Measurements from ENCODE around the gene ARHGEF11.

DNA sequence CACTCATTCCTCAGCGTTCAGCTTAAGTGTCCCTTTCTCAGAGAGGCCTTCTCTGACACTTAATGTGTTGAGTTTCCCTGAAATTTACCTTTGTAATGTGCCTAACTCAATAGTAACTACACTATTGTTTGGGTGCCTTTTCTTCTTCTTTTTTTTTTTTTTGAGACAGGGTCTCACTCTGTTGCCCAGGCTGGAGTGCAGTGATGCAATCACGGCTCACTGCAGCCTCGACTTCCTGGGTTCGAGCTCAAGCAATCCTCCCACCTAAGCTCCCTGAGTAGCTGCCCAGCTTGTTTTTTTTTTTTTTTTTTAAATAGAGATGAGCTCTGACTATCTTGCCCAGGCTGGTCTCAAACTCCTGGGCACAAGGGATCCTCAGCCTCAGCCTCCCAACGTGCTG, 50.1 kb downstream of the ARHGEF11 start:
- TF ChIP-seq, protein P1, sequence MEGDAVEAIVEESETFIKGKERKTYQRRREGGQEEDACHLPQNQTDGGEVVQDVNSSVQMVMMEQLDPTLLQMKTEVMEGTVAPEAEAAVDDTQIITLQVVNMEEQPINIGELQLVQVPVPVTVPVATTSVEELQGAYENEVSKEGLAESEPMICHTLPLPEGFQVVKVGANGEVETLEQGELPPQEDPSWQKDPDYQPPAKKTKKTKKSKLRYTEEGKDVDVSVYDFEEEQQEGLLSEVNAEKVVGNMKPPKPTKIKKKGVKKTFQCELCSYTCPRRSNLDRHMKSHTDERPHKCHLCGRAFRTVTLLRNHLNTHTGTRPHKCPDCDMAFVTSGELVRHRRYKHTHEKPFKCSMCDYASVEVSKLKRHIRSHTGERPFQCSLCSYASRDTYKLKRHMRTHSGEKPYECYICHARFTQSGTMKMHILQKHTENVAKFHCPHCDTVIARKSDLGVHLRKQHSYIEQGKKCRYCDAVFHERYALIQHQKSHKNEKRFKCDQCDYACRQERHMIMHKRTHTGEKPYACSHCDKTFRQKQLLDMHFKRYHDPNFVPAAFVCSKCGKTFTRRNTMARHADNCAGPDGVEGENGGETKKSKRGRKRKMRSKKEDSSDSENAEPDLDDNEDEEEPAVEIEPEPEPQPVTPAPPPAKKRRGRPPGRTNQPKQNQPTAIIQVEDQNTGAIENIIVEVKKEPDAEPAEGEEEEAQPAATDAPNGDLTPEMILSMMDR (optimal IDR thresholded peaks at IDR 0.05 in 1 of 3, IDR thresholded peaks at IDR 0.05 in 1 of 3, conservative IDR thresholded peaks at IDR 0.05 in 1 of 3; ENCODE audit: extremely low read depth in 1 of 3, insufficient read depth in 2 of 3, low read length in 3 of 3) = no peak
- TF ChIP-seq EZH2 (IDR thresholded peaks at IDR 0.05; ENCODE audit: low read length) = no peak
